Measurements from ENCODE around the gene PTPN14. TPM values are rescaled to one million over a fixed set of nuclear protein-coding genes. Genes with fewer than 3 reads are reported as not detected.

Gene PTPN14
- total RNA-seq, 2 donors from 2014 or later: 0.05 to 0.14 TPM

DNA sequence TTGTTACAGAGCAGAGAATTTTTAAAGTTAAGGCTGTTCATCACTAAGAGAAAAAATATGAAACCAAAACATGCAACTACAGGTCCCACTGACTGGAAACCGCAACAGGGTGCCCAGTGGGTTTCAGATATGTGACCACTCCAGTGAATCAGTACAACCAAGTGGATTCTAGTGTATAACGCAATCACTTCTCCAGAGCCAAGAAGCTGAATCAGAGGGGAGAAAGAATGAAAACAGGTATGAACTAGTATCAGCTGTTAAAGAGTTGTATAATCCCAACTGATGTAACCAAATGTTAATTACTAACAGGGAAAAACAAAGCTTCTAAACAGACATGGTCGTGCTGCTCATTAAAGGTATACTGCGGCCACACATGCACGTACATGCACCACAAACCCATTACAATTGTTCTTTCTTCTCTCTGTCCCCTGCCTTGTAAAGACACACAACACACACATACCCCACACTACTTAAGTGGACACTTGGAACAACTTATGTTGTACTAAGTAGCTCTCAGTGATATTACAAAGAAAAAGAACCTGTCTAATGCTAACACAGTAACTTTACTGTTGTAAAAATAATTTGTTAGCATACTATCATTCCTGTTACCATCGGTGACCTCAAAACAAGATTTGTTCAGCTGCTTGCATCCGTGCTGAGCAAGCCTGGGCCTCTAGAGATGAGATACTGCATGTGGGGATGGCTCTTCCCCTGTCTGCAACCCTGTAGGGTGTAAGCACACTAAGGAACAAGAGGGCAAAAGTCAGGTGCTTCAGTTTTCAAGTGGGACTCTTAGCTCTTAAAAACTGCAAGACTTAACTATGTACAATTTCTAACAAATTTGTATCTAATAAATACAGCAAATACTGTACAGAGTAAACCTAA is 74.2 kb downstream of the PTPN14 start:
- Mint-ChIP-seq H3K27ac (no peak overlapping the region), H3K36me3 (no peaks in the 10 kb centered on the region), H3K4me1 (ENCODE audit: low read depth in 2 of 2) (no peaks in the 10 kb centered on the region), H3K4me3 (no peak overlapping the region), H3K9me3 (no peaks in the 10 kb centered on the region), H3K27me3 (peaks cover 28% of the 10 kb centered on the region in 2 donors)
- ATAC-seq (no peak), DNase-seq (ENCODE audit: low spot score) (no peak)

DNA sequence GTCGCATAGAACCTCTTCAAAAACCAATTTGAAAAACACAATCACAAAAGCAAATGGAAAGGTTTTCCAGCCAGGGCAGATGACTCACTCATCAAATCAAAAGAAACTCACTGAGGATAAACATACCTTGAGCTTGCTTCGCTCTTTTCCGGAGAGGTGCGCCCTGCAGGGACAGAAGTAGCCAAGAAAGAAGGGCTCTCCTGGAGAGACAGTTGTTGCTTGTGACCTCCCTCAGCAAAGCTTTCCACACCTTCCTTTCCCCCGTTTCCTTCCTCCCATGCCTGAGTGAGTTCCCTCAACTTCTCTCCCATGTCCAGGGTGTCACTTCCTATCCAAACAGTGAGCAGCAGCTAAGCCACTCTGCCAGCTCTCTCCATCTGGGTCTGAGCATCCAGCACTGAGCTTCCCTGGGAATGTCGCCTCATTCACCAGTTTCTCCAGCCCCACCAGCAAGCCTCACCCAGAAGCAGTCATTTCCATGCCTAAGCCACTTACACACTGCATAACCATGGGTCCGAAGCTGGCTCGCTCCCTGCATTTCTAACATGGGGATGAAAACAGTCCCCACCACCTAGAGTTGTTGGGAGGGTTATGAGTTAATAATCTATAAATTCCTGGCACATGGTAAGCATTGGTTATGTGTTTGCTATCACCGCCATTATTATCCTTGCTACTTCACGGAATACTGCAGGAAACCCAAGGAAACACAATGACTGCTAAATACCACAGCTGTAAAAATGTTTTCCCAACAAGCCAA is 75.0 kb downstream of the PTPN14 start:
- ATAC-seq: no peak
- H3K4me3 Mint-ChIP-seq: no peak overlapping the region
- no peaks in the 10 kb centered on the region for H3K4me1 Mint-ChIP-seq (ENCODE audit: low read depth in 2 of 2)
- H3K9me3 Mint-ChIP-seq: no peaks in the 10 kb centered on the region
- H3K27me3 Mint-ChIP-seq: peaks cover 28 to 31% of the 10 kb centered on the region in 2 donors
- H3K27ac Mint-ChIP-seq: no peak overlapping the region
- no peak for DNase-seq (ENCODE audit: low spot score)
- no peaks in the 10 kb centered on the region for H3K36me3 Mint-ChIP-seq

DNA sequence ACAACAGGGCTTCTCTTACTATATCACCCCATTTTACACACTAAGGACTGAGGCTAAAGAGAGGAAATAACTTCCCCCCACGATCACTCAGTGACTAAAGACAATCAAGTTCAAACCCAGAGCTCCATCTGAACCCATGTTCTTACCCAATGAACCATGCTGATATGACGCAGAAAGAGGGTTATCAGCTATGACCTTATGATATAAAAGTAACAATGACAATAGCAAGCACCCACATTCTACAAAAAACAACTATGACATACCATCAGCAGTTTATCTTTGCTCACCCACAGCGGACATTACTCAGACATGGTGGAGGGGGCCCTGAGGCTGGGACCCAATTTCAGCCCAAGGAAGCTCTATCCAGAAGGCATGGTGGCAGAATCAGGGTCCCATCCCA is 75.7 kb downstream of the PTPN14 start:
- no peak overlapping the region for H3K4me3 Mint-ChIP-seq
- no peak overlapping the region for H3K27ac Mint-ChIP-seq
- no peaks in the 10 kb centered on the region for H3K36me3 Mint-ChIP-seq
- H3K4me1 Mint-ChIP-seq (ENCODE audit: low read depth in 2 of 2): no peaks in the 10 kb centered on the region
- peaks cover 26 to 29% of the 10 kb centered on the region in 2 donors for H3K27me3 Mint-ChIP-seq
- H3K9me3 Mint-ChIP-seq: no peaks in the 10 kb centered on the region
- ATAC-seq (no peak), DNase-seq (ENCODE audit: low spot score) (no peak)

DNA sequence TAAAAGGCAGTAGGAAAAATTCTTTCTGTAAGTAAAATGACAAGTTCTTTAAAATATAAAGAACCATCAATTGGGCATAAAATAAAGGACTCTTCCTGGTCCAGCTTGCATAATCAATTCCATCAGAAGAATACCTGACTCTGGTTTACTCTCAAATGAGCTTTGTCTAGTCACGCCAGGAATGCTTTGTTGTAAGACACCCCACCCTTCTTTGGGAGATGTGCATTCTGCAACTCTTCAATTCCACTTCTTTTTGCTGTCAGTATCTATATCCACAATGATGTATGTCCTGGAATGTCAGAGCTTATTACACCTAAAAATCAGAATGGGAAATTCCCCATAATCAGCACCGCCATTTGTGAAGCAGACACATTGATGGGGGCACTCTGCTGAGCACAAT is 76.1 kb downstream of the PTPN14 start:
- no peaks in the 10 kb centered on the region for H3K4me1 Mint-ChIP-seq (ENCODE audit: low read depth in 2 of 2)
- H3K27ac Mint-ChIP-seq: no peak overlapping the region
- no peaks in the 10 kb centered on the region for H3K9me3 Mint-ChIP-seq
- no peak for ATAC-seq
- H3K36me3 Mint-ChIP-seq: no peaks in the 10 kb centered on the region
- DNase-seq (ENCODE audit: low spot score): no peak
- peaks cover 25% of the 10 kb centered on the region in 2 donors for H3K27me3 Mint-ChIP-seq
- no peak overlapping the region for H3K4me3 Mint-ChIP-seq

DNA sequence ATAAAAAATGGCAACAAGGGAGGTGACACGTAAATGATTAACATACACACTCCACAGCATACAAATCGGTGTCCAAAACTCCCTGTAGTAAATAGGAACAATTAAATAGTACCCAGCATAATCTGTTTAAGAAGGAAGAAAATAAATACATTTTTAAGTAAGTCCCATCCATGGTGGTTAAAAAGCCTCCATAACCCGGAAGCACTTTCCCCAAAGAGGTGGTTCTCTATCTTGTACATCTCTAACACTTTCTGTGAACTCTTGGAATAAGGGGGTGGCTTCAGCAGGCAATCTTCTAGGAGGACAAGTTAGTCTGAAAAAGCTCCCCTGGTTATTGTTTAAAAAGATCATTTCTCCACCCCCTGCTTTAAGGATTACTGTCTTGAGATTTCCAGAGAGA is 76.9 kb downstream of the PTPN14 start:
- H3K36me3 Mint-ChIP-seq: no peaks in the 10 kb centered on the region
- ATAC-seq (no peak), DNase-seq (ENCODE audit: low spot score) (no peak)
- no peaks in the 10 kb centered on the region for H3K9me3 Mint-ChIP-seq
- H3K4me3 Mint-ChIP-seq: no peak overlapping the region
- H3K27me3 Mint-ChIP-seq: peaks cover 23 to 25% of the 10 kb centered on the region in 2 donors
- H3K4me1 Mint-ChIP-seq (ENCODE audit: low read depth in 2 of 2): no peaks in the 10 kb centered on the region
- H3K27ac Mint-ChIP-seq: no peak overlapping the region

DNA sequence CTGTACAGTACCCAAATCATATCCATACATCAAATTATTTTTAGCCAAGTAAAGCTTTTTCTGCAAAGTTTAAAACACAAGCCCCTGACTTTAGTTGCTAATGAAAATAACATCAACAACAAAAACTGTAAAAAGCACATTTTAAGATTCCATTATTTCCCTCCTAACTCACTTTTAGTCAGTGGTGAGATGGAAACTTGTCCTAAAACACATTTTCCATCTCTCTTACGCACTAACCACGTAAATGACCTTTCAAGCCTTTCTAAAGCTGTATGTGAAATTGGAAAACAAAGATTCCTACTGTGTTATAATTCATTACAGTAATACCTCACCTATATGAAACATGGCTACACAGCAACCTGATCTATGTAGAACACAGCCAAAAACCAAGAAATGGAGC is 77.5 kb downstream of the PTPN14 start:
- no peaks in the 10 kb centered on the region for H3K36me3 Mint-ChIP-seq
- H3K4me3 Mint-ChIP-seq: no peak overlapping the region
- no peak for ATAC-seq

DNA sequence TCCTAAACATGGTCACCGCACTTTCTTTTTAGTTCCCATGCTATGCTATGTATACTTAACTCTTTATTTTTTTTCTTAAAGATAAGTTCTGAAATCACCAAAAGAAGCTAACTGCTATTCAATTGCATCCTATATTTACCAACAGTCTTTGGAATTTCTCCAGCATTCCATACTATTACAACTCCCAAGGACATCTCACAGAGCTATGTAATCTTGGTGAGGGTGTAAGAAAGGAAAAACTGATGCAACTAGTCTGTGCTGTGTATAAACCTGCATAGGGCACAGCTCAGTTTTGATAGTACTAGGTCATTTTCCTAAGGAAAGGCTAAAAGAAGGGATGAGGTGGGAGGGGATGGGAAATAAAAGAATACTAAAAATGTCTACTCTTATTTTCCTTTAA is 78.0 kb downstream of the PTPN14 start:
- Mint-ChIP-seq H3K4me1 (ENCODE audit: low read depth in 2 of 2) (no peaks in the 10 kb centered on the region), H3K27ac (no peak overlapping the region), H3K27me3 (peaks cover 23 to 25% of the 10 kb centered on the region in 2 donors), H3K4me3 (no peak overlapping the region), H3K9me3 (no peaks in the 10 kb centered on the region), H3K36me3 (no peaks in the 10 kb centered on the region)
- ATAC-seq (no peak), DNase-seq (ENCODE audit: low spot score) (no peak)

More for the DNA sequence above, 77.5 kb downstream of the PTPN14 start:
- Mint-ChIP-seq H3K9me3 (no peaks in the 10 kb centered on the region), H3K4me1 (ENCODE audit: low read depth in 2 of 2) (no peaks in the 10 kb centered on the region), H3K27ac (no peak overlapping the region), H3K27me3 (peaks cover 23 to 25% of the 10 kb centered on the region in 2 donors)
- DNase-seq (ENCODE audit: low spot score): no peak

DNA sequence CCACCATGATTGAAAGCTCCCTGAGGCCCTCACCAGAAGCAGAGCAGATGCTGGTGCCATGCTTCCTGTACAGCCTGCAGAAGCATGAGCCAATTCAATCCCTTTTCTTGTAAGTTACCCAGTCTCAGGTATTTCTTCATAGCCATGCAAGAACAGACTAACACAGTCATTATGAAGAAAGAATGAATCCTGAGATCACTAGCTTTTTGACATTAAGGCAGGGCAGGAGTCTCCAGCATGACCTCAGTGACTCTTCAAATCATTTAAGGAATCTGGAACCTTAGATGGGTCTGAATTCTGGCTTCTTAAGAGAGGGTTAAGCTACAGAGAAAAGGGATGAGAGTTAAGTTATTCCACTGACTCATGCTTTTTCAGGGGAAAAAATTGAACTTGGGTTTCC is 79.0 kb downstream of the PTPN14 start:
- no peak for DNase-seq (ENCODE audit: low spot score)
- H3K27me3 Mint-ChIP-seq: peaks cover 23 to 31% of the 10 kb centered on the region in 2 donors
- no peaks in the 10 kb centered on the region for H3K4me1 Mint-ChIP-seq (ENCODE audit: low read depth in 2 of 2)
- no peak overlapping the region for H3K4me3 Mint-ChIP-seq
- no peaks in the 10 kb centered on the region for H3K36me3 Mint-ChIP-seq
- no peak overlapping the region for H3K27ac Mint-ChIP-seq
- no peak for ATAC-seq
- no peaks in the 10 kb centered on the region for H3K9me3 Mint-ChIP-seq

DNA sequence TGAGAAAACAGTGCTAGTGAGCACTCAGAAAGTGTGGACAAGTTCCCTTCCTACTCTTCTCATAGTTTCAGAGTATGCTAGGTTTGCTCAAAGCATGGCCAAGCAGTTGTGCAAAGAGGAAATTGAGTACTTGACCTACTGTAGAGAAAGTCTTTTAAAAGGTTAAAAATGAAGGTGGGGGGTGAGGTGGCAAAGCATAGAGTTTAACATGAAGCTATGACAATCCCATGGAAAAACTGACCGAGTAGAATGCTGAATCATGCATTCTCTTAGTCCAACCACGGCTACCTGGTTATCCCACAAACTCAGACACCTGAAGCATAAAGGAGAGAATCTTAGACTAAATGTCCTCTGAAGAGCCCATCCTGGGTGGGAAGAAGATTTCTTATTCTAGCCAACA is 79.9 kb downstream of the PTPN14 start:
- no peaks in the 10 kb centered on the region for H3K36me3 Mint-ChIP-seq
- DNase-seq (ENCODE audit: low spot score) (no peak), ATAC-seq (no peak)
- H3K4me1 Mint-ChIP-seq (ENCODE audit: low read depth in 2 of 2): no peaks in the 10 kb centered on the region
- no peak overlapping the region for H3K4me3 Mint-ChIP-seq
- no peak overlapping the region for H3K27ac Mint-ChIP-seq
- H3K27me3 Mint-ChIP-seq: peaks cover 21 to 28% of the 10 kb centered on the region in 2 donors
- H3K9me3 Mint-ChIP-seq: no peaks in the 10 kb centered on the region

DNA sequence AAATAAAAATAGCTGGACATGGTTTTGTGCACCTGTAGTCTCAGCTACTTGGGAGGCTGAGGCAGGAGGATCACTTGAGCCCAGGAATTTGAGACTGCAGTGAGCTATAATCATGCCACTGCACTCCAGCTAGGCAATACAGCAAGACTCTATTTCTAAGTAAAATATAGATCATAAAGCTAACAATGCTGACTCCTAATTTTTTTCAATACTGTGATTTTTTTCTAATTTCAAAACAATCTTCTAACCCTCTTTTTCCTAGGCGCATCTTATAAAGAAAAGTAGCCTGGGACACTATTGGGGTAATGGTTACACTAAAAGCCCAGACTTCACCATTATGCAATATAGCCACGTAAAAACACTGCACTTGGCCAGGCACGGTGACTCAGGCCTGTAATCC is 81.3 kb downstream of the PTPN14 start:
- no peak for DNase-seq (ENCODE audit: low spot score)
- no peak overlapping the region for H3K4me3 Mint-ChIP-seq
- ATAC-seq: no peak
- no peaks in the 10 kb centered on the region for H3K4me1 Mint-ChIP-seq (ENCODE audit: low read depth in 2 of 2)
- H3K27me3 Mint-ChIP-seq: peaks cover 10 to 17% of the 10 kb centered on the region in 2 donors
- H3K27ac Mint-ChIP-seq: no peak overlapping the region
- H3K9me3 Mint-ChIP-seq: no peaks in the 10 kb centered on the region
- no peaks in the 10 kb centered on the region for H3K36me3 Mint-ChIP-seq

DNA sequence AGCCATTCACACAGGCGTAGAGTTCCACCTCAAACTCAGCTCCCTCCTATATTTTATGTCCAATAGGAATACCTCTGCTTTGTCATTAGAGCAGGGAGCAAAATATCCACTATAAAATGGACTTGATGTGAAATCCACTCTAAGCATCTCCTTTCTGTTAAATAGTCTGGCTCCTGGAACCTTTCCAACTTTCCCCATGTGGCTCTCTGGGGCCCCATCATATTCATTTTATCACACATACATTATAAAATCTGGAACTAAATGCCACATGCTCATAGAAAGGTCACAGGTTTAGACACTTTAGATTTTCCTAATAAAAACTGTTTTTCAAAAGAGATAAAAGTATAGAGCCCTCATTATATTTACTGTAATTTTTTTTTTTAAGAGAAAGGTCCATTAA is 82.1 kb downstream of the PTPN14 start:
- Mint-ChIP-seq H3K9me3 (no peaks in the 10 kb centered on the region), H3K27ac (no peak overlapping the region), H3K4me3 (no peak overlapping the region), H3K4me1 (ENCODE audit: low read depth in 2 of 2) (no peaks in the 10 kb centered on the region), H3K36me3 (no peaks in the 10 kb centered on the region), H3K27me3 (peaks cover 5 to 17% of the 10 kb centered on the region in 2 donors)
- DNase-seq (ENCODE audit: low spot score): no peak
- ATAC-seq: no peak

DNA sequence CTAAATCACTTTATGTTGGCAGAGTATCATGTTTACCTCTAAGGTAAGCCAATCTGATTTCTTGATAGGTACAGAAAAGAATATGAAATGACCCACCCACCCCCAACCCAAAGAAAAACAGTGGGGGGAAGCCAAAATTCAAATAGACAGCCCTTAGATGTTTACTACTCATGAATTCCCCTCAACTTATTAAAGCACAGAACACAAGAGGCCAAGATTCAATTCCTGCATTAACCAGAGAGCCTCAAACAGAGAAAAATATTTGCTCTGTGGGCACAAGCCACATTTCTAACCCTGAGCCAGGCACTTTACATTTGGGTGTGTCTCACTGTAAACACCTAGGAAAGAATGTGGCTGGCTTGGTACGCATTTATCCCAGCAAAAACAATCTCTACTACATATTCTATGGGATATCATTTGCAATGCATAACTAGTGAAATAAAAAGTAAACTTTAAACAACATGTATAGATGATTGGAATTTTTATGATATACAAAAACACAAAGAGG is 84.3 kb downstream of the PTPN14 start:
- no peak overlapping the region for H3K27ac Mint-ChIP-seq
- H3K9me3 Mint-ChIP-seq: no peaks in the 10 kb centered on the region
- peaks cover under 1 to 11% of the 10 kb centered on the region in 2 donors for H3K27me3 Mint-ChIP-seq
- no peak overlapping the region for H3K4me3 Mint-ChIP-seq
- no peak for ATAC-seq
- H3K4me1 Mint-ChIP-seq (ENCODE audit: low read depth in 2 of 2): no peaks in the 10 kb centered on the region
- no peaks in the 10 kb centered on the region for H3K36me3 Mint-ChIP-seq
- no peak for DNase-seq (ENCODE audit: low spot score)

DNA sequence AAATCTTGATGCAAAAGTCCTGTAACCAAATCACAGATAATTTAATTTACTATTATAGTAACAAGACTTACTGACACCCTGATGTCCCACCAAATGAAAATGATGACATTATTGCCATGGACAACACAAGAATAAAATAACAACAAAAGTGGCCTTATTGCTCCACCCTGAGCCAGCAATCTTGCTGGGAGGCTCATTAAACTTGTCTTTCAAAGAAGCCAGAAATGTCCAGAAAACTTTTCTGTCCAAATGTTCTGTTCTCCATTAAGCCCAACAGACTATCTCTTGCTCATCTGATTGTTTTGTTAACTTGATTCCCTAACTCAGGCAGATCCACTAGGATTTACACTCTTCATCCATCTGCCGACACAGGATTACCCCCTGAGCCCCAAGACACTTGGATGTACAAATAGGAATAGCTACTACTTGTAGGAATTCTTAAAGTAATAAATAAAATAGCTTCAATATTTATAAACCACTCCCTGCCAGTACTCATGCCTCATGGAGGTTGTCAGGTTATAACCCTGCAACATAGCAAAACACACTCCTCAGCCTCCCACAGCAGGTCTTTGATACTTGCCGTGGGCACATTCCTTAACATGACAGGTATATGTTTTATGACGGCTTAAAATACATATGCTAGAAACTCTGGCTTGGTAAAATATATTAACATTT is 84.9 kb downstream of the PTPN14 start:
- Mint-ChIP-seq H3K9me3 (no peaks in the 10 kb centered on the region), H3K27ac (no peak overlapping the region), H3K4me3 (no peak overlapping the region), H3K27me3 (peaks cover 0 to 8% of the 10 kb centered on the region in 2 donors), H3K4me1 (ENCODE audit: low read depth in 2 of 2) (no peaks in the 10 kb centered on the region), H3K36me3 (no peaks in the 10 kb centered on the region)
- no peak for DNase-seq (ENCODE audit: low spot score)
- ATAC-seq: no peak

All from natural killer cell treated with Interleukin-12 subunit alpha and Interleukin-12 subunit beta and Interleukin-15 and Interleukin-18, amount 100 ng/mL, for 72 hours (primary cell).